Parathyroid adenoma (tissue), 2 donors: ENCODE measurements around the gene ERMN.

Experiments
- H2AFZ ChIP-seq: fragments of 300-600 bp; sonication (generic); one replicate; pipeline ENCODE4 v1.7.0; 2017; ENCODE audit warnings: antibody characterized with exemption, mild to moderate bottlenecking
- H3K27ac ChIP-seq: fragments of 300-600 bp; sonication (generic); one replicate; pipeline ENCODE4 v1.7.0; 2017
- H3K27me3 ChIP-seq: fragments of 300-600 bp; sonication (generic); one replicate; pipeline ENCODE4 v1.7.0; 2017; ENCODE audit warnings: low read length; ENCODE audit not compliant: control insufficient read depth, insufficient read depth
- H3K36me3 ChIP-seq: fragments of 300-600 bp; sonication (generic); one replicate; pipeline ENCODE4 v1.7.0; 2017; ENCODE audit warnings: low read length; ENCODE audit not compliant: control insufficient read depth, insufficient read depth
- H3K4me1 ChIP-seq: fragments of 300-600 bp; sonication (generic); one replicate; pipeline ENCODE4 v1.7.0; 2017; ENCODE audit warnings: control low read depth
- H3K4me2 ChIP-seq: fragments of 300-600 bp; sonication (generic); one replicate; pipeline ENCODE4 v1.7.0; 2017; ENCODE audit warnings: low read length
- H3K4me3 ChIP-seq: fragments of 300-600 bp; sonication (generic); one replicate; pipeline ENCODE4 v1.7.0; 2017; ENCODE audit warnings: low read depth, low read length
- H3K79me2 ChIP-seq: fragments of 300-600 bp; sonication (generic); one replicate; pipeline ENCODE4 v1.7.0; 2017; ENCODE audit warnings: control low read depth
- H3K9ac ChIP-seq: fragments of 300-600 bp; sonication (generic); one replicate; pipeline ENCODE4 v1.7.0; 2017; ENCODE audit warnings: mild to moderate bottlenecking
- H3K9me3 ChIP-seq: fragments of 300-600 bp; sonication (generic); one replicate; pipeline ENCODE4 v1.7.0; 2017; ENCODE audit warnings: low read length; ENCODE audit not compliant: control insufficient read depth
- TF ChIP-seq, protein P1 (sequence below): fragments of 300-600 bp; sonication (generic); IDR thresholded peaks from one replicate; pipeline ENCODE4 v1.7.0; 2017; ENCODE audit warnings: antibody characterized with exemption, mild to moderate bottlenecking
- donor health status: primary hyperparathyroidism.

ERMN gene

GRCh38 chr2:157309878-157310277 lies 15.7 kb downstream of the ERMN start:
- no peaks in the 10 kb centered on the region for H3K4me1 ChIP-seq
- H3K36me3 ChIP-seq, result no peaks in the 10 kb centered on the region
- H3K4me3 ChIP-seq, result no peak overlapping the region
- H3K79me2 ChIP-seq, result no peaks in the 10 kb centered on the region
- H2AFZ ChIP-seq, result no peak overlapping the region
- TF ChIP-seq, protein P1, sequence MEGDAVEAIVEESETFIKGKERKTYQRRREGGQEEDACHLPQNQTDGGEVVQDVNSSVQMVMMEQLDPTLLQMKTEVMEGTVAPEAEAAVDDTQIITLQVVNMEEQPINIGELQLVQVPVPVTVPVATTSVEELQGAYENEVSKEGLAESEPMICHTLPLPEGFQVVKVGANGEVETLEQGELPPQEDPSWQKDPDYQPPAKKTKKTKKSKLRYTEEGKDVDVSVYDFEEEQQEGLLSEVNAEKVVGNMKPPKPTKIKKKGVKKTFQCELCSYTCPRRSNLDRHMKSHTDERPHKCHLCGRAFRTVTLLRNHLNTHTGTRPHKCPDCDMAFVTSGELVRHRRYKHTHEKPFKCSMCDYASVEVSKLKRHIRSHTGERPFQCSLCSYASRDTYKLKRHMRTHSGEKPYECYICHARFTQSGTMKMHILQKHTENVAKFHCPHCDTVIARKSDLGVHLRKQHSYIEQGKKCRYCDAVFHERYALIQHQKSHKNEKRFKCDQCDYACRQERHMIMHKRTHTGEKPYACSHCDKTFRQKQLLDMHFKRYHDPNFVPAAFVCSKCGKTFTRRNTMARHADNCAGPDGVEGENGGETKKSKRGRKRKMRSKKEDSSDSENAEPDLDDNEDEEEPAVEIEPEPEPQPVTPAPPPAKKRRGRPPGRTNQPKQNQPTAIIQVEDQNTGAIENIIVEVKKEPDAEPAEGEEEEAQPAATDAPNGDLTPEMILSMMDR, result no peak
- H3K9me3 ChIP-seq, result no peaks in the 10 kb centered on the region
- H3K27ac ChIP-seq, result no peak overlapping the region
- no peak overlapping the region for H3K4me2 ChIP-seq
- H3K9ac ChIP-seq, result no peak overlapping the region
- no peaks in the 10 kb centered on the region for H3K27me3 ChIP-seq

GRCh38 chr2:157307021-157307420 lies 18.6 kb downstream of the ERMN start:
- TF ChIP-seq, protein P1, result no peak

DNA sequence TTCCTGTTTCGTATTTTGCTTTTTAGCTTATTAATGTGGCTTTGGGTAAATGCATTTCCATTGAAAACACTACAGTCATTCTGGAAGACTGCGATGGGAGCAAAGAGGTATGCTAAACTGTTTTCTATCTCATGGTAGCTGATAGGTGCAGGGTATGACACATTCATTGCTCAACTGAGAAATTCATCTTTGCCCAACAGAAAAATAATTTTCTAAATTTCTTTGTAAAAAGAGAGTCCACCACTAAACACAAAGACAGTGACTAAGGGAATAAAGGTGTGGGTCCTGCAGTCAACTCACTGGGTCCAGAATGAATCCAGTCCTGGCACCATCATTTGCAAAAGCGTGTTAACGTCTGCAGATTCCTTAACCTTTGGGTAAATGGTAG lies 19.9 kb downstream of the ERMN start:
- H3K9ac ChIP-seq, result no peak overlapping the region
- no peak overlapping the region for H3K4me2 ChIP-seq
- no peak overlapping the region for H3K27ac ChIP-seq
- H3K9me3 ChIP-seq, result no peaks in the 10 kb centered on the region
- H3K4me3 ChIP-seq, result no peak overlapping the region
- no peaks in the 10 kb centered on the region for H3K79me2 ChIP-seq
- no peaks in the 10 kb centered on the region for H3K27me3 ChIP-seq
- TF ChIP-seq, protein P1, result no peak
- no peaks in the 10 kb centered on the region for H3K36me3 ChIP-seq
- no peaks in the 10 kb centered on the region for H3K4me1 ChIP-seq
- no peak overlapping the region for H2AFZ ChIP-seq

More at GRCh38 chr2:157307021-157307420, 18.6 kb downstream of the ERMN start:
- no peaks in the 10 kb centered on the region for H3K9me3 ChIP-seq
- no peak overlapping the region for H2AFZ ChIP-seq
- no peaks in the 10 kb centered on the region for H3K79me2 ChIP-seq
- H3K27me3 ChIP-seq, result no peaks in the 10 kb centered on the region
- no peak overlapping the region for H3K4me3 ChIP-seq
- H3K27ac ChIP-seq, result no peak overlapping the region
- no peaks in the 10 kb centered on the region for H3K36me3 ChIP-seq
- H3K4me1 ChIP-seq, result no peaks in the 10 kb centered on the region
- no peak overlapping the region for H3K9ac ChIP-seq
- no peak overlapping the region for H3K4me2 ChIP-seq

- H3K27ac ChIP-seq, result no peak overlapping the region
- no peak overlapping the region for H3K9ac ChIP-seq
- no peaks in the 10 kb centered on the region for H3K27me3 ChIP-seq
- H3K79me2 ChIP-seq, result no peaks in the 10 kb centered on the region
- TF ChIP-seq, protein P1, result no peak
- no peaks in the 10 kb centered on the region for H3K4me1 ChIP-seq
- no peaks in the 10 kb centered on the region for H3K9me3 ChIP-seq
- no peak overlapping the region for H3K4me3 ChIP-seq
- H3K36me3 ChIP-seq, result no peaks in the 10 kb centered on the region
- H3K4me2 ChIP-seq, result no peak overlapping the region
- H2AFZ ChIP-seq, result no peak overlapping the region
Measured at GRCh38 chr2:157304811-157305722, 20.6 kb downstream of the ERMN start.

GRCh38 chr2:157303612-157304011 lies 22.0 kb downstream of the ERMN start:
- no peak overlapping the region for H2AFZ ChIP-seq
- H3K27ac ChIP-seq, result no peak overlapping the region
- no peaks in the 10 kb centered on the region for H3K4me1 ChIP-seq
- no peak overlapping the region for H3K9ac ChIP-seq
- no peak overlapping the region for H3K4me2 ChIP-seq
- no peaks in the 10 kb centered on the region for H3K79me2 ChIP-seq
- no peaks in the 10 kb centered on the region for H3K9me3 ChIP-seq
- TF ChIP-seq, protein P1, result no peak
- H3K36me3 ChIP-seq, result no peaks in the 10 kb centered on the region
- no peak overlapping the region for H3K4me3 ChIP-seq
- no peaks in the 10 kb centered on the region for H3K27me3 ChIP-seq
